ENCODE data around the gene NXNL2. TPM values are rescaled to one million over a fixed set of nuclear protein-coding genes. Genes with fewer than 3 reads are reported as not detected.
A peak's percentile ranks its signal among the peaks of the same experiment; 100 is the strongest.

Gene NXNL2
- total and polyA plus RNA-seq, 8 donors: 0.29 to 1.4 (median 0.65) TPM; not detected in 1

- H3K27ac ChIP-seq: no peak overlapping the region
- ATAC-seq (no peak), DNase-seq (peak in 1 of 4 donors; percentile 60)
- H3K36me3 ChIP-seq: no peaks in the 10 kb centered on the region
- H3K27me3 ChIP-seq: peaks cover 3 to 64% of the 10 kb centered on the region in 2 donors
- intact Hi-C loops (cut with DNase I): no loop called here
- H3K9me3 ChIP-seq: no peaks in the 10 kb centered on the region
- H3K4me3 ChIP-seq: no peak overlapping the region
- peaks cover 0 to 21% of the 10 kb centered on the region in 2 donors for H3K4me1 ChIP-seq
- TF ChIP-seq CTCF (IDR thresholded peaks at IDR 0.05): no peak
Measured at GRCh38 chr9:88536951-88537760, 2.2 kb downstream of the NXNL2 start.

- ATAC-seq: no peak
- no peak overlapping the region for H3K4me3 ChIP-seq
- TF ChIP-seq CTCF (IDR thresholded peaks at IDR 0.05): no peak
- H3K27ac ChIP-seq: no peak overlapping the region
- H3K36me3 ChIP-seq: no peaks in the 10 kb centered on the region
- no peaks in the 10 kb centered on the region for H3K9me3 ChIP-seq
- H3K27me3 ChIP-seq: peaks cover 3 to 58% of the 10 kb centered on the region in 2 donors
- peak in 3 of 4 donors; percentile 56 to 91 (median 68) for DNase-seq
- peaks cover 0 to 15% of the 10 kb centered on the region in 2 donors for H3K4me1 ChIP-seq
- intact Hi-C loops (cut with DNase I): no loop called here
Measured at GRCh38 chr9:88537761-88538091, 2.7 kb downstream of the NXNL2 start.

- TF ChIP-seq CTCF (IDR thresholded peaks at IDR 0.05): no peak
- intact Hi-C loops (cut with DNase I): no loop called here
- Histone ChIP-seq H3K4me1 (peaks cover 0 to 13% of the 10 kb centered on the region in 2 donors), H3K36me3 (no peaks in the 10 kb centered on the region), H3K9me3 (no peaks in the 10 kb centered on the region), H3K4me3 (no peak overlapping the region), H3K27me3 (peaks cover 3 to 51% of the 10 kb centered on the region in 2 donors), H3K27ac (no peak overlapping the region)
- DNase-seq (no peak), ATAC-seq (no peak)
Measured at GRCh38 chr9:88538311-88539085, 3.5 kb downstream of the NXNL2 start.

GRCh38 chr9:88539246-88539645, 4.3 kb downstream of the NXNL2 start:
- H3K4me1 ChIP-seq: peaks cover 0 to 13% of the 10 kb centered on the region in 2 donors
- no peak overlapping the region for H3K27ac ChIP-seq
- ATAC-seq (no peak), DNase-seq (no peak)
- no peaks in the 10 kb centered on the region for H3K9me3 ChIP-seq
- intact Hi-C loops (cut with DNase I): no loop called here
- no peaks in the 10 kb centered on the region for H3K36me3 ChIP-seq
- H3K4me3 ChIP-seq: no peak overlapping the region
- H3K27me3 ChIP-seq: peaks cover 3 to 43% of the 10 kb centered on the region in 2 donors
- TF ChIP-seq CTCF (IDR thresholded peaks at IDR 0.05): no peak

GRCh38 chr9:88540251-88540763, 5.3 kb downstream of the NXNL2 start:
- no peak overlapping the region for H3K27ac ChIP-seq
- peaks cover 3 to 35% of the 10 kb centered on the region in 2 donors for H3K27me3 ChIP-seq
- intact Hi-C loops (cut with DNase I): no loop called here

More at GRCh38 chr9:88540251-88540763, 5.3 kb downstream of the NXNL2 start:
- ATAC-seq (no peak), DNase-seq (no peak)
- Histone ChIP-seq H3K9me3 (no peaks in the 10 kb centered on the region), H3K4me3 (no peak overlapping the region), H3K4me1 (peaks cover 0 to 9% of the 10 kb centered on the region in 2 donors), H3K36me3 (no peaks in the 10 kb centered on the region)
- TF ChIP-seq CTCF (IDR thresholded peaks at IDR 0.05): no peak
